EH (cell line): ENCODE results near the gene NEK1.
"Not testable (repeated sequence)": the region's sequence is repeated elsewhere in the genome, so short reads cannot be mapped to it uniquely, and the experiment has no call there.

Experiments
- DNase-seq: peaks from one replicate; pipeline ENCODE4 v3.0.0-alpha.2; 2015; ENCODE audit warnings: low read depth

NEK1 gene

GRCh38 chr4:169494234-169494633 lies 118.1 kb downstream of the NEK1 start:
- not testable (repeated sequence) for DNase-seq

GRCh38 chr4:169493164-169493524 lies 119.2 kb downstream of the NEK1 start:
- no peak for DNase-seq

GRCh38 chr4:169492436-169493163 lies 119.8 kb downstream of the NEK1 start:
- DNase-seq, result peak; percentile 59

GRCh38 chr4:169491211-169491610 lies 121.2 kb downstream of the NEK1 start:
- no peak for DNase-seq

- DNase-seq, result no peak
These were observed 123.1 kb downstream of the NEK1 start for GRCh38 chr4:169489306-169489705.

GRCh38 chr4:169485791-169486742 lies 126.3 kb downstream of the NEK1 start:
- DNase-seq, result peak; percentile 71

GRCh38 chr4:169485086-169485485 lies 127.3 kb downstream of the NEK1 start:
- peak; percentile 63 for DNase-seq

GRCh38 chr4:169484485-169484884 lies 127.9 kb downstream of the NEK1 start:
- peak; percentile 39 for DNase-seq

GRCh38 chr4:169464080-169464479 lies 148.3 kb downstream of the NEK1 start:
- no peak for DNase-seq

- DNase-seq, result no peak
These were observed 152.3 kb downstream of the NEK1 start for GRCh38 chr4:169460081-169460480.

- DNase-seq, result no peak
These were observed 153.8 kb downstream of the NEK1 start for GRCh38 chr4:169458575-169458974.

- not testable (repeated sequence) for DNase-seq
These were observed 159.7 kb downstream of the NEK1 start for GRCh38 chr4:169452644-169453043.

GRCh38 chr4:169448935-169449334 lies 163.4 kb downstream of the NEK1 start:
- not testable (repeated sequence) for DNase-seq

GRCh38 chr4:169446824-169447223 lies 165.6 kb downstream of the NEK1 start:
- no peak for DNase-seq

- no peak for DNase-seq
These were observed 168.6 kb downstream of the NEK1 start for GRCh38 chr4:169443748-169444147.

GRCh38 chr4:169440446-169440845 lies 171.9 kb downstream of the NEK1 start:
- peak; percentile 3 for DNase-seq

GRCh38 chr4:169439244-169439643 lies 173.1 kb downstream of the NEK1 start:
- peak; percentile 16 for DNase-seq

- DNase-seq, result no peak
These were observed 174.3 kb downstream of the NEK1 start for GRCh38 chr4:169438057-169438480.

- DNase-seq, result no peak
These were observed 174.9 kb downstream of the NEK1 start for GRCh38 chr4:169437299-169438047.

- no peak for DNase-seq
These were observed 175.6 kb downstream of the NEK1 start for GRCh38 chr4:169436734-169437133.

GRCh38 chr4:169428376-169428775 lies 184.0 kb downstream of the NEK1 start:
- no peak for DNase-seq

GRCh38 chr4:169427727-169428126 lies 184.7 kb downstream of the NEK1 start:
- not testable (repeated sequence) for DNase-seq
